HuH-7.5 (cell line): ENCODE measurements around the gene PTTG1IP.

ENCODE experiments used
- DNase-seq: peaks from one replicate; pipeline ENCODE4 v3.0.0; 2011; ENCODE audit warnings: low spot score

The PTTG1IP gene

DNA sequence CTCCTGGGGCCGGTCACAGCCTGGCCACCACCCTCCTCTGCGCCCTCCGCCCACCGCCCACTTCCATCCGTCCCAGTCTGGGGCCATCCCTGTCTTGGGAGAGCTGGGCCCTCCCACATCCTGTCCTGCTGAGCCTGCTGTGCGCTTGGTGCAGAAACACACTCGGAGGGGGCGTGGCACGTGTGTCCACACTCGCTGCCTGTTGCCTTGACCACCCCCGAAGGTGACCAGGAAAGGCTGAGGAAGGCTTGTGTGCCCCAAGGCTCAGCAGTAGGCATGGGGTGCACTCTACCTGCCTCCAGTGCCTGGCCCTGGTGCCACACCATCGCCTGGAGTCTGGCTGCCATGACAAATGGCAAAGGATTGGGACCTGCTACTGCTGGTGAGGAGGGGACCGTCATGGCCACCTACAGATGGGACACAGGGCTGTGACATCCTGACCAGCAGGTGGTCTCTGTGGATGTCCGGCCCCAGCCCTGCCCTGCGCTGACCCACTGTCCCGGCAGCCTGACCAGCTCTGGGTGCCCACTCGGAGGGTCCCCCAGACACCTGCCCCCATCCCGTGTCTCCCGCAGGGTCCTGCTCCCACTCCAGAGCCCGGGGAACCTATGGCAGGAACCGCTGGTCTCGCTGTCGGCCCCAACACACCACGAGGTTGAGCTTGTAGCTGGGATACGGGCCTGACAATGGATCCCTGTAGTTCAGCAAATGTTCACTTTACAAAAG lies 23.2 kb upstream of the PTTG1IP start:
- DNase-seq = no peak

DNA sequence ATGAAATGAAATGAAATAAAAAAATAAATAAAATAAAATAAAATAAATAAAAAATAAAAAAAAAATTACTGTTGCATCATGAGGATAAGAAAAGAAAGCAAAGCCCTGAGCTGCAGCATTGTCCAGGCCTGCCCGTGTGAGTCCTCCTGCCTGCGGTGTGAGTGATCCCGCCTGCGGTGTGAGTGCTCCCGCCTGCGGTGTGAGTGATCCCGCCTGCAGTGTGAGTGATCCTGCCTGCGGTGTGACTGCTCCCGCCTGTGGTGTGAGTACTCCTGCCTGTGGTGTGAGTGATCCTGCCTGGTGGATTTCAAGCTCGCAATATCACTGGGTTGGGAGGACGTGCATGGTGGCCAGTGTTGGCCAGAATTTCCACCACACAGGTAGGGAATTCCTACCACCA lies 22.4 kb upstream of the PTTG1IP start:
- no peak for DNase-seq

DNA sequence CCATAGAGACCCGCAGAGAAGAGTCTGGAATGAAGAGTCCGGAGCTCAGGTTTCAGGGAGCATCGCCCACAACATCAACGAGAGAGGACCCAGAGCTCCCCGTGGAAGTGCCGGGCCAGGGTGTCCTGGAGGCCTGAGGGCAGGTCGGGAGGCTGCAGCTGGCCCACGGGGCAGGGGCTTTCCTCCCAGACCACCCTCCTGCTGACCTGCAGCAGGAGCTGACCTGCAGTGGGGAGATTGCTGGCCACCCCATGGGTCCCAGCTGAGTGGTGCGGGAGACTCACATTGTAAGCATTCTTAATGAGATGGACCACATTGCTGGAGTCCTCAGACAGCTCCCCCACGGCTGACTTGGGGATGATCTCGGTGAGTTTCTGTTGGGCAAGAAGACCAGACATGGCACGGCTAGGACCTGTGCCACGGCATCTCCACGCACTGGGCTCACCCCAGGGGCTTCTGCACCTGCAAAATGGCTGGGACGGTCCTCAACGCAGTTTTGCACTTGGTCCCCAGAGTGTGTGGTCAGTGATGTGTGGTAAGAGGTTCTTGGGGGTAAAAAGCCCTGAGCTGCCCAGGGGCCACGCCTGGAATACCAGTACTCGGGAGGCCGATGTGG lies 21.3 kb upstream of the PTTG1IP start:
- DNase-seq = no peak

DNA sequence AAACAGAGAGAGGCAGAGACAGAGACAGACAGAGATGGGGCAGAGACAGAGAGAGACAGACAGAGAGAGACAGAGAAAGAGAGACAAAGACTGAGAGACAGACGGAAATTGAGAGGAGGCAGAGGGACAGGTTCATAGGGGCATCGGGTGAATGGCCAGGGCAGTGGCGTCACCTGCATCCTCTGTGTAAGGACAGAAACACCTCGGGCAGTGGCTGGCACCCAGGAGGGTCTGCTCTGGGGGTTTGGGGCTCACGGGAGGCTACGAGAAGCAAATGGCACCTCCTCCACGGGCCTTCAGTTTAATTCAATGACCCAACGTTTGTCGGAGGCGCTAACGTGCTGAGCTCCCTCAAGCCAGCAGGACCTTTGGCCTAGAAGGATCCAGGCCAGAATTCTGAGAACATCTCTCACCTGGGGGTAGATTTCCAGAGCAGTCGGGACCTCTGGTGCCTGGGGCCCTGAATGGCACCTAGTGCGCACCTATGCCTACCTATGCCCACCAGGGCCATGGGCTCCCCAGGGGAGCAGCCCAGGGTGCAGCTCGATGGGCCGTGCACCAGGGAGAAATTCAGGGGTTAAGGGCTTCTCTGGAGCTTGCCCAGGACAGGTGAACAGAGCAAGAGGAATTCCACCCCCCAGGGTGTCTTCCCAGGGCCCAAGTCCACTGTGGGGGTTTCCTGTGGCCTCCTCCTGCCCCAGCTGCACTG lies 20.6 kb upstream of the PTTG1IP start:
- DNase-seq = no peak

DNA sequence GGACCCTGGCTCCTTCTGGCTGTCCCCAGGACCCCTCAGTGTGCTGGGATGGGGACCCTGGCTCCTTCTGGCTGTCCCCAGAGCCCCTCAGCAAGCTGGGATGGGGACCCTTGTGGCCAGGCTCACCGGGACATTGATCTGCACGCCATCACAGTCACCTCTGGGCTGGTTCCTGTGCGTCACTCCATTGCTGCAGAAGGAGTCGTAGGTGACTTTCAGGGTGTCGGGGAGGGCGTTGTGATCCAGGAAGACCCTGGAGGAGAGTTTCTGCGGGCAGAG lies 19.7 kb upstream of the PTTG1IP start:
- DNase-seq = no peak

DNA sequence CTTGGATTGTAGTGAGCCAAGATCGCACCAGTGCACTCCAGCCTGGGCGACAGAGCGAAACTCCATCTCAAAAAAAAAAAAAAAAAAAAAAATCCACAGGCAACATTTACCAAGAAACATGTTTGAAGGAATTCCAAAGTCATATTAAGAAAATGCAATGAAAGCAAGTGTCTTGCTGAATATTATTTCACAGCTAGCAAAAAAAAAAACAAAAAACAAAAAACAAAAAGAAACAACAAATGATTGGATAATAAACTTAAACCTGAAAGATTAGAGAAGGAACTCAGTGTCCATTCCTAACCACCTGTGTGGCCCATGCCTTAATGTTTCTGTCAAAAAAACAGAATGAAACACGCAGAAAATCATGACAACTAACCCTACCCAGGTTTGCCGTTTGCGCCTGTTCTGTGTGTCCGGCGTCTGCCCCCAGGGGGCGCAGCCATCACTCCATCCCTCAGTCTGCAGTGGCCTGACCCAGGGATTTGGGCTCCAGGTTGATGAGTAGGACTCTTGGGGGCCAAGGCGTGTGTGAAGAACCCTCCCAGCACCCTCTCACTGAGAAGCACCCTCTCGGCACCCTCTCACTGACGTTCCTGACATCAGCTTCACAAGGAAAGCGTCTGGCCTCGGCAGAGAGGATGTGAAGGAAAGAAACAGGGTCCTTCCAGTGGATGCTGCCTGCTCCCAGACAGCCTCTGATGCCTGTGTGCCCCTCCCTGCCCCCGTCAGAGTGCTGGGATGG lies 19.2 kb upstream of the PTTG1IP start:
- DNase-seq = peak; percentile 76

DNA sequence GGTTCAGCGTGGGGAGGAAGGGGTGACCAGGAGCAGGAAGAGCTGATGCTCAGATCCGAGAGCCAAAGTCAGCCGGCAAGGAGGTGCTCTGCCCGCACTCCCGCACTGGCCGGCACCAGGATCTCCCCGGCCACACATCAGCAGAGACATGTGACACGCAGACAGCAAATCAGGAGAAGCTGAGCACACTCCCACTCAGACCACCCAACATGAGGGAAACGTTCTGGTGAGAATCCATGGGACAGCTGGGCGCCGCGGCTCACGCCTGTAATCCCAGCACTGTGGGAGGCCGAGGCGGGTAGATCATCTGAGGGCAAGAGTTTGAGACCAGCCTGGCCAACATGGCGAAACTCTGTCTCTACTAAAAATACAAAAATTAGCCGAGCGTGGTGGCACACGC lies 18.6 kb upstream of the PTTG1IP start:
- no peak for DNase-seq

DNA sequence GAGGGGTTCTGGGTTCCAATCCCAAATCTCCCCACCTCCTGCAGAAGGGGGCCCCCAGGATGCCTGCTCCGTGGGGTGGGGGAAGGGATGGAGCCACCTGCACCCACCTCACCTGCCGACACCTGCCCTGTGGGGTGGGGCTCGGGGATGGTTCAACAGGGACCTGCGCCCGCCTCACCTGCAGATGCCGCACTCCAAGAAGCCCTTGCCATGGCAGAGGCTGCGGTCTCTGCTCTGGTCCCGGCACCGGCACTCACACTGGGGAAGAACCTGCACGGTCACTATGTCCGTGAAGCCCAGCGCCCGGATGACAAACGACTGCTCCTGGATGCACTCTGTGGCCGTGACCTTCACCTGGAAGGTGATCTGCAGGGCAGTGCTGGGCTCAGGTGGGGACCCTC lies 18.1 kb upstream of the PTTG1IP start:
- no peak for DNase-seq

DNA sequence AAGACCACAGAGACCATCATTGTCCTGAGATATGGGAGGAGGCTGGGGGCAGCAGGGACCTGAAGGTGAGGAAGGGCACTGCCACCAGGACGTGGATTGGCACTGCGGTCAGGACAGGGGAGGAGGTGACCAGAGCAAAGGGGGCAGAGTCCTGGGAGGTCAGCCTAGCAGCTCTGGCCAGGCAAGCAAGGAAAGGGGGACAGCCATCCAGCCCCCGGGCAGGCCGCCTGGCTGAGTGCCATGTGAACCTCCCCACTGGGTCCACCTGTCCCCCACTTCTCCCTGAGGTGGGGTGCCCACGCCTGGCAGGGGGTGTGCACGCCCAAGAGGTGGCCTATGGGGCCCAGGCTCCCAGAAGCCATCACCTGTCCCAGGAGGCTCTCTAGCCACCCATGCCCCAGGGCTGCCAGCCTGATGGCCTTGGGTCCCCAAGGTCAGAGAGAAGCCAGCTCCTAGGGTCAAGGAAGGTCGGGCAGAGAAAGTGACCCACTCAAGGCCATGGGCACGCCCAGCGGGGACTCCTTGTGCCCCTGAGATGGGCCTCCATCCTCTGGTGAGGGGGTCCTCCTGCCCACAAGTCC lies 17.6 kb upstream of the PTTG1IP start:
- no peak for DNase-seq

DNA sequence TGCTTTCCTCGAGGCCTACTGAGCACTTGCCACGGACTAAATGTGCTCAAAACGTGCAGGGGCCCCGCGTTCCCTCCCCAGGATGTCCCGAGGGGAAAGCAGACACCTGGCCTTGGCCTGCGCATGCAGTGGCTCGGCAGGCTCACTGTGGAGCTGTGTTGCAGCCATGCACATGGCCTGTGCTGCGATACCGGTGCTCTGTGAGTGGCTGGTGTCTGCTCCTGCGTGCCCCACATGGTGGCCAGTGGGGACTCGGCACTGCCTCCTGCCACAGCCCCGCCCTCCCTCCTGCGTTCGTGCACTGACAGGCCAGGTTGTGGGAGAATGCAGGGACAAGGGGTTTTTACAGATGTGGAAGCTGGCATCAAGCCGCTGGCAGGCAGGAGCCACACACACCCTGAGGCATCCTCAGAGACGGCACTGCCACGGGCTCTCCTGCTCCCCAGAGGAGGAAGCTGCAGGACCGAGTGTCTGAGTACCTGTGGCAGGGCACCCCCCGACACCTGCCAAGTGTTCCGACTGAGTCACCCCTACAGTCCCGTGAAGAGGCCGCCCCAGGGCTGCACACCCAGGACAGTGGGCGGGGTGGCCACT lies 16.9 kb upstream of the PTTG1IP start:
- DNase-seq = no peak

DNA sequence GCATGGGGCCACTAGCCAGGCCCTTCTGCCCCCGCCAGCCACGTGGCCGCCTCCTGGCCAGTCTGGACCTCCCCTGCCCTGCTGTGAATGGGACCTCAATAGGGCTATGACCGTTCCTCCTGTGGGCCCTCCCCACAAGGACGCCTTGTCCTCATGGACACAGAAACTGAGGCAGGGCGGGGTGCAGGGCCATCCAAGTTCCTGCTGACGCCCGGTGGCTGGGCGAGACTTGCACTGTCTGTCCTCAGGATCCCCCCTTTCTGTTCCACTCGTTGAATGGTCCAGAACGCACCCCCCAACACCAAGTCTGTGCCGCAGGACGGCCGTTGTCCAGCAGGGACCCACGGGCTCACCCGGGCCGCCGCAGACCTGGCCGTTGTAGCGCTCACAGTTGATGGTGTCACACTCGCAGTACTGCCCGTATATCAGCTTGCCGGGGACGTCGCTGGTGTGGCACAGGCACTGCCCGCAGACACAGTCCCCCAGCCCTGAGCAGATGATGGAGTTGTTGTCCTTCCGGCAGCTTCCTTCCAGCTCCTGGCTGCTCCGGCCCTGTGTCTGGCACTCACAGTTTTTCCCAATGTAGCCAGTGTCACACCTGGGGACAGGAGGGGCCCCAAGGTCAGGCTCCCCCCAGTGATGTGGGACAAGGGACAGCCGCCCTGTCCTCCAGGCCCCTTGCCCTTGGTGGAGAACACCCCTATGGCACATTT lies 16.3 kb upstream of the PTTG1IP start:
- DNase-seq = no peak

DNA sequence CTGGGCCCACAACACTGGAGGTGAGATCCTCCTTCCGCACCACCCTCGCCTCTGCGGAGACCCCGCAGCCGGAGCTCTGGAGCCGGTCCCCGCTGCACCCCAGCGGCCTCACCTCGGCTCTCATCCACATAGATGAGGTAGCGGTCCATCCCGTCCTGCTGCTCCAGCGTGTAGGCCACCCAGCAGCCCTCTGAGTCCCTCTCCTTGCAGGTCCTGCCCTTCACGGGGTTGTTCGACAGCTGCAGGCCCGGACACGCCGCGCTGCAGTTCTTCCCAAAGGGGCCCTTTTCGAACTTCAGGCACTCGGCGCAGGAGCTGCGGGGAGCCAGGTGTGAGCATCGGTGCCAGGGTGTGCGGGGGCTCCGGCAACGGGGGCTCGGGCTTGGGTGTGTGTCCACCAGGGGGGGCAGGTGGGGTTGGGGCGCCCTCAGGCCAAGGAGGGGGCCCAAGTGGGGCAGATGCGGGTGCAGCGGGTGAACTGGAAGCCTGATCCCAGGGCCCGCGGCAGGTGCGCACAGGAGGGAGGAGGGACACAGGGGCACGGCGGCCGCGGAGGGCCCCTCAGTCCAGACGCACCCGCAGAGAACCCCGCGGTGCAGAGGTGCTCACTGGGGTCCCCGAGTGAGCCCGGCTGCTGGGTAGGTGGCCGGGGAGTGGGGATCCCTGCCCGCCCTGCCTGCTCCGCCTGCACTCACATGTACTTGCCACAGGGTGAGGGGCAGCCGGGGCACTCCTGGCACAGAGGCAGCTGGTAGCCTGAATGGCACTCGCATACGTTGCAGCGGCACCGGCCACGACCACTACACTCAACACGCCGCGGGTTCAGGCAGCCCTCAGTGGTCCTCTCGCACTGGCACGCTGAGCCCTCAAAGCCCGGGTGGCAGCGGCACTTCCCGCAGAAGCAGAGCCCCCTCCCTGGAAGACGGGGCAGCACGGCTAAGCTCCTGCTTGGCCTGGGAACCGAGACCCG lies 15.4 kb upstream of the PTTG1IP start:
- DNase-seq = no peak

DNA sequence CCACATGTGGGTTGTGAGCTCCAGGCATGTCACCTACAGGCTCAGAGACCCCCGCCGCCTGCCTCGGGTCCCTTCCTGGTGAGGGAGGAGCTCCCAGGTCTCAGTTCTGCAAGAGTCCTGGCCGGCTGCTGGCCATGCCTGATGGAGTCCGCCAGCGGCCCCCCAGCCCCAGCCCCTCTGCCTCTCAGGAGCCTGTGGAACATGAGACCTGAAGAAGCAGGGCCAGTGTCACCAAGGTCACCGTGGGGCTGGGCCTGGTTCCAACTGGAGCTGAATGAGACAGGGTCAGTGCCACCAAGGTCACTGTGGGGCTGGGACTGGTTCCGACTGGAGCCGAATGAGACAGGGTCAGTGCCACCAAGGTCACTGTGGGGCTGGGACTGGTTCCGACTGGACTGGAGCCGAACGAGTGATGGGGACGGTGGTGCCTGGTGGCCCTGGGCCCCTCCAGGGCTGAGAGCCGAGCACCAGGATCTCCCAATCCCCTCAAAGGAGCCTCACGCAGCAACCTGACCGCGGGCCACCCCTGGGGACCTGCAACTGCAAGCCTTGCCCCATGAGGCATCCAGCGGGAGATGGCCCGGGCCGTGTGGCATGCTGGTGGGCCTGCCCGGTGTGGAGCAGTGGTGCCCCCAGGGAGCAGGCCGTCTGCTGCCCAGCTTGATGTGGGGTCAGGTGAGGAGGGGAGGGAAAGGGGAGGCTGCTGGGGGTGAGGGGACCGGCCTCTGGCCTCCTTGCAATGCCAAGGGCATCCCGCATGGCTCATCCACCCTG lies 14.5 kb upstream of the PTTG1IP start:
- no peak for DNase-seq

DNA sequence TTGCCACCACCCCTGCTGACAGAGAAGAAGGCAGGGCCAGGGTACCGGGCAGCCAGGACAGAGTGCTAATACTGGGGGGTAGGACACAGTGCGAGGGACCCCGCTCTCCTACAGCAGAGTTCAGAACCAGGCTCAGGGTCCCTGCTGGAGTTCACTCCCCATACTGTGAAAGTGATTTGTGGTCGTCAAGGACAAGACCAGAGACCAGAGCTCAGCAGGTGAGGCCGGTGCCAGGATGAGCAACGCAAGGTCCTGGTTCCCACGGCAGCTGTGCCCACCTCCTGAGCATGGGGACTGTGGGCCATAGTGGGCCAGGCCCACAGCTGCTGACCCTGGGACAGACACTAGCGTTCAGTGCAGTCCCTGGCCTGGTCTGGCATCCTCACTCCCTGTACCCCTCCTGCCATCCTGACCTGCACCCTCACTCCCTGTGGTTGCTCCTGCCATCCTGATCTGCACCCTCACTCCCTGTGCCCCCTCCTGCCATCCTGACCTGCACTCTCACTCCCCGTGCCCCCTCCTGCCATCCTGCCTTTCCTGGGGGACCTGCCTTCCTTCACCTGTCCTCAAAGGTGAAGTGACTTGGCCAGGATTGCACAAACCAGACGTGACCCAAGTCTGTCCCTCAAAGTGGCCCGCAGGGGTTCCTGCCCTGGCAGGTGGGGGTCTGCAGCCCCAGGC lies 13.8 kb upstream of the PTTG1IP start:
- no peak for DNase-seq

DNA sequence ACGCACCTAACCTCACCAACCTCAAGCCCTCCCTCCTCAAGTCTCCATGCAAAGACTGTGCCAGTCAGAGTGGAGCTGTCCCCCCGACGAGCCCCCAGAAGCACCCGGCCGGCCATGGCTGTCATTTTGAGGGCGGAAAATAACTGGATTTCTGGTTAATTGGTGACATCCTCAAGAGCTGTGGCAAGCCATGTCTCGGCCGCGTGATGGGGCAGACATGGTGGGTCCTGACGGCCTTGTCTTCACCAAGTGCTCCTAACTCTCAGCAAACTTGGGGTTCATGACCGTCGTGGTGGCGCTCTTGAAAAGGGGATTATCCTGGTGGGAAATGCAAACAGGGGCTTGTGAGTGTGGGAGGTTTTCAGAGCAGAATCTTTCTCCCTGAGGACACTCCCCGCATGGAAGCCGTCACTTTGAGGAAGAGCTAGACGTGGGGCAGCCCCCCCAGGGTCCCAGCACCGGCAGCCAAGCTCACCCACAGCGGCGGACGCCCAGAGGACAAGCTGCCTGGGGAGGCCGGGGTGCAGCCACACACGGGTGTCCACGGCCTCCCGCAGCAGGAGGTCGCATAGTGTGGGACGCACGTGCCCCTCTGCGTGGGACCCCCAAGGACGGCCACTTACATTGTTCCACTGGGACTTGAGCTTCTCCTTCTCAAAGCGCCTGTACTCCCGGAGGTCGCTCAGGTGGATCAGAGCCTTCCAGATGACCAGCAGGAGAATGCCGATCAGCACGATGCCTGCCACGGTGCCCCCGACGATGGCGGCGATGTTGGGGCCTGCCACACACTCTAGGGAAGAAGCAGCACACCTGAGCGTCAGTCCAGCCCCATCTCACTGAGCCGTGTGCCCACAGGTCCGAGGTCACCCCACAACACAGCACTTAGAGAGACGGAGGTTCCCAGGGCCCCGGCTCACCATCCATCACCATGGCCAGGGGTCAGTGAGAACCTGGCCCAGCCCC lies 12.9 kb upstream of the PTTG1IP start:
- DNase-seq = no peak

DNA sequence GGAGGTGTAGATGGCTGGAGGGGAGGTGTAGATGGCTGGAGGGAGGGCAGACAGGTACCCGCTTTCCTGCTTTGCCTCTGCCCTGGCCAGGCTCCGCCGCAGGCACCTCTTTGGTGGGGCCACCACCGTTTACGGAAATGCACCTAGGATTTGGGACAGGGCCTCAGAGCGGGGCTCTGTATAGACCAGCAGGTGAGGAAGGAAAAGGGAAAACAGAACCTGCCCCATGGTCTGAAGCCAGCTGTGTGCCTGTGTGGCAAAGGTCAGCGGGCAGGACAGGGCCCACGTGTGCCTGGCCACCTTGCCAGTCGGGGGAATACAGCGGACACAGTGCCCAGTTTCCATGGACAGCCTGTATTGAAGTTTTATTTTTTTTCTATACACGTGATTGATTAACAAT lies 12.1 kb upstream of the PTTG1IP start:
- DNase-seq = no peak

DNA sequence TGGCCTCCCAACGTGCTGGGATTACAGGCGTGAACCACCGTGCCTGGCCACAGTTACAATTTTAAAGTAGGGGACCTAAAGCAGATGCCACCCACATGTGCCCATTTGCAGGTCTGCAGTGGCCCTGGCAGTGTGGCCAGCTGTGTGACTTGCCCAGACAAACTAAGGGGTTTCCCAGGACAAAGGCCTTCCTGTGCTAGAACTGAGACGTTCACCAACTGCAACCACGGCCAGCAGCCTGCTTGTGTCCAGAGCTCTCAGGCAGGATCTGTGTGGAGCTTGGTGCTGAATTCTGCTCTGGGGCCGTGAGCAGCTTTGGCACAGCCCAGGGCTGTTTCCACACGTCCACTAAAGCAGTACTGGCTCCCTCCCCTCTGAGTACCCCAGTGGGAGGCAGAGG lies 10.6 kb upstream of the PTTG1IP start:
- DNase-seq = no peak

DNA sequence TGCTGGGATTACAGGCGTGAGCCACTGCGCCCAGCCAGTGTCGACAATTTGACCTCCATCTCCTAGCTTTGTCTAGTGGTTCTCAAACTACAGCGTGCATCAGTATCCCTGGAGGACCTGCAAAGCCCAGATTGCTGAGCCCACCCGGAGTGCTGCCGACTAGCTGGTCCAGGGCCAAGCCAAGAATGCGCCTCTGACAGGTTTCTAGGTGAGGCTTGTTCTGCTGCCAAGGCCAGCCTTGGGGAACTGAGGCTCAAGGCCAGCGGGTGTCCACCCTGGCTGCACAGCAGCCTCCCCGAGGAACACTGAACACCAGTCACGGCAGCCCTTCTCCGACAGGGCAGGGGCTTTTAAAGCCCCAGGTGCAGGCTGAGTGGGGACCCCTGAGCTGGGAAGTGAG lies 9.8 kb upstream of the PTTG1IP start:
- no peak for DNase-seq
